HFFc6 (cell line): Measurements from ENCODE around the gene ZNF804B. TPM values are rescaled to one million over a fixed set of nuclear protein-coding genes. Genes with fewer than 3 reads are reported as not detected.

Source experiments
- DNase-seq: peaks from one replicate; pipeline ENCODE4 v3.0.0-alpha.2; 2018
- H3K27ac Mint-ChIP-seq: 2 replicates; pipeline ENCODE4 v1.8.0; 2020; ENCODE audit warnings: mild to moderate bottlenecking, mixed read lengths
- H3K27me3 Mint-ChIP-seq: 2 replicates; pipeline ENCODE4 v1.8.0; 2021; ENCODE audit warnings: mild to moderate bottlenecking, moderate library complexity, mixed read lengths; ENCODE audit not compliant: insufficient read depth
- H3K36me3 Mint-ChIP-seq: 2 replicates; pipeline ENCODE4 v1.8.0; 2021; ENCODE audit warnings: low read depth, mixed read lengths
- H3K4me1 Mint-ChIP-seq: 2 replicates; pipeline ENCODE4 v1.8.0; 2020; ENCODE audit warnings: low read depth, mixed read lengths
- H3K4me3 Mint-ChIP-seq: 2 replicates; pipeline ENCODE4 v1.8.0; 2020; ENCODE audit warnings: mild to moderate bottlenecking, moderate library complexity, mixed read lengths
- H3K9me3 Mint-ChIP-seq: 2 replicates; pipeline ENCODE4 v1.8.0; 2020; ENCODE audit warnings: mild to moderate bottlenecking, mixed read lengths
- total RNA-seq, 6 experiments: library from RNA; stranded (reverse); fragmentation: NEBNext Ultra II Directional; extraction: Animal tissue kit (Norgen Biotek cat#: 25700); gene quantifications; 2 replicates in 1 of 6; 3 replicates in 5 of 6; pipeline ENCODE4 v1.2.3, GENCODE V29; 2021
- TF ChIP-seq, protein P1 (sequence below): fragments of 200-600 bp; sonication (generic); IDR thresholded peaks from 2 replicates; pipeline ENCODE4 v1.5.0; 2021; ENCODE audit warnings: antibody characterized with exemption, mild to moderate bottlenecking

Gene ZNF804B
- total RNA-seq, 6 experiments from 2014 or later = not detected

DNA sequence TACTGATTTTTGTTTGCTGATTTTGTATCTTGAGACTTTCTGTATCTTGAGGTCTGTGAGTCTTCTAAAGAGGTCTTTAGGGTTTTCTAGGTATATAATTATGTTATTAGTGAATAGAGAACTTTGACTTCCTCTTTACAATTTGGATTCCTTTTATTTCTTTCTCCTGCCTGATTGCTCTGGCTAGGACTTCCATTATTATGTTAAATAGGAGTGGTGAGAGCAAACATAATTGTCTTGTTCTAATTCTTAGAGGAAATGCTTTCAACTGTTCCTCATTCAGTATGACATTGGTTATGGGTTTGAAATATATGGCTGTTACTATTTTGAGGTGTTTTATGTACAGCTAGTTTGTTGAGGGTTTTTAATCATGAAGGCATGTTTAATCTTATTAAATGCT lies 344.1 kb downstream of the ZNF804B start:
- no peaks in the 10 kb centered on the region for H3K36me3 Mint-ChIP-seq
- no peak overlapping the region for H3K27ac Mint-ChIP-seq
- H3K9me3 Mint-ChIP-seq = peaks cover 45% of the 10 kb centered on the region
- no peaks in the 10 kb centered on the region; the same call in 1 of the 2 replicates for H3K27me3 Mint-ChIP-seq
- H3K4me1 Mint-ChIP-seq = no peaks in the 10 kb centered on the region
- no peak overlapping the region for H3K4me3 Mint-ChIP-seq
- no peak for DNase-seq
- TF ChIP-seq, protein P1, sequence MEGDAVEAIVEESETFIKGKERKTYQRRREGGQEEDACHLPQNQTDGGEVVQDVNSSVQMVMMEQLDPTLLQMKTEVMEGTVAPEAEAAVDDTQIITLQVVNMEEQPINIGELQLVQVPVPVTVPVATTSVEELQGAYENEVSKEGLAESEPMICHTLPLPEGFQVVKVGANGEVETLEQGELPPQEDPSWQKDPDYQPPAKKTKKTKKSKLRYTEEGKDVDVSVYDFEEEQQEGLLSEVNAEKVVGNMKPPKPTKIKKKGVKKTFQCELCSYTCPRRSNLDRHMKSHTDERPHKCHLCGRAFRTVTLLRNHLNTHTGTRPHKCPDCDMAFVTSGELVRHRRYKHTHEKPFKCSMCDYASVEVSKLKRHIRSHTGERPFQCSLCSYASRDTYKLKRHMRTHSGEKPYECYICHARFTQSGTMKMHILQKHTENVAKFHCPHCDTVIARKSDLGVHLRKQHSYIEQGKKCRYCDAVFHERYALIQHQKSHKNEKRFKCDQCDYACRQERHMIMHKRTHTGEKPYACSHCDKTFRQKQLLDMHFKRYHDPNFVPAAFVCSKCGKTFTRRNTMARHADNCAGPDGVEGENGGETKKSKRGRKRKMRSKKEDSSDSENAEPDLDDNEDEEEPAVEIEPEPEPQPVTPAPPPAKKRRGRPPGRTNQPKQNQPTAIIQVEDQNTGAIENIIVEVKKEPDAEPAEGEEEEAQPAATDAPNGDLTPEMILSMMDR = no peak

DNA sequence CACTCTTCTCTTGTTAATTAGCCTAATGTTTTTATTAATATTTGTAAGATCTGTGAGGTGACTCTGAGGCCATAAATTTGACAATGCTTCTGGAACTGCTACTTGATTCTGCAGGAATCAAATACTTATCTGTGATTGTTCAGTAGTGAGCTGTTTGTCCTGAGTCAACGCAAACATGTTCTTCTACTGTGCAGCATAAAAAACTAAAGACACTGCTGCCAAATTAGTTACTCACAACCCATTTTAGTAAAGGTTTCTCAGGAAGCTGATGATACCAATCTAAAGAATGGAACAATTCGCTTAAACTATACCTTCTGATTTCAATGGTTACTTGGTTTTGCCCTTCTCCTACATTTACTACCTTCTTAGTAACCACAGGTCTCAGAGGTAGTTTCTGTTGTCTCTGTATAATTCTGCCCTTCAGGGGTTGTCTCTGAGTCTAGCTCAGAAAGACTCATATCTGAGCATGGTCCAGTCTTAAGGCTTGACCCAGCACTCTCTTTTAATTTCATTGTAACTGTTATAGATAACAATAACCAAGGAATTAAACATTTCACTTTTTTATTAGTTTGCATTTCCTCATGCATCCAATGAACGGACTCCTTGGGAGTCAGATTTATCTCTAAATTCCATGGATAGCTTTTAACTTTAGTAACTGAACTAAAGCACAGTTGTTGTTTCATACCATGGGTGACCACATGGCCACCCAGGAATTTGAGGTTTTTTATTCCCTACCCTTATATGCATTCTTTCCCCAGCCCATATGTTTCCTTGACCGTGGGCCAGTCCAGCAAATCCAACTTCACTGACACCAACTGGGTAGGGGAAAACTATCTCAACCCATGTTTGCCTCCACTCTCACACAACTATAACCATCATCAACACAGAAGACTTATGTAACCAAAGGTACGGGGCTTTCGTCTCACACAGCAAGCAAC lies 345.5 kb downstream of the ZNF804B start:
- no peak overlapping the region for H3K27ac Mint-ChIP-seq
- peaks cover 46% of the 10 kb centered on the region for H3K9me3 Mint-ChIP-seq
- TF ChIP-seq, protein P1 = no peak
- no peak for DNase-seq
- H3K36me3 Mint-ChIP-seq = no peaks in the 10 kb centered on the region
- H3K27me3 Mint-ChIP-seq = no peaks in the 10 kb centered on the region; the same call in 1 of the 2 replicates
- no peak overlapping the region for H3K4me3 Mint-ChIP-seq
- H3K4me1 Mint-ChIP-seq = no peaks in the 10 kb centered on the region

DNA sequence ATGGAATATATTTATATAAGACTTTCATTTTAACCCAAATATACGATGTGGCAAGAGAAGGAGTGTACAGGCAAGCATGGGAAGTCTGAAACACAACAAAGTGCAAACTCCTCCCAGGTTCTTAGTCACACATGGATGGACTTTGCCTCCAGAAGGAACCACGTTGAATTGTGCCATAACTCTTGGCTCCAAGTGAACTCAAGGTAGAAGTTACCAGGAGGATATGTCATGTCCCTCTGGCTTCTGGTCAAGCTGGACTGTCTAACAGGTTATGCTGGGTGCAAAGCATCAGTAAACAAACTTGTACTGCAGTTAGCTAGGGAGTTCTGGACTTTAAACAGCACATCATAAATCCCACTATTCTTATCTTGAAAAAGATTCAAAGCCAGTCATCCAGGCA lies 364.4 kb downstream of the ZNF804B start:
- H3K4me1 Mint-ChIP-seq = no peaks in the 10 kb centered on the region
- peaks cover 23% of the 10 kb centered on the region for H3K9me3 Mint-ChIP-seq
- no peaks in the 10 kb centered on the region; the same call in 1 of the 2 replicates for H3K27me3 Mint-ChIP-seq
- H3K36me3 Mint-ChIP-seq = no peaks in the 10 kb centered on the region
- H3K27ac Mint-ChIP-seq = no peak overlapping the region
- DNase-seq = no peak
- TF ChIP-seq, protein P1 = no peak
- H3K4me3 Mint-ChIP-seq = no peak overlapping the region

DNA sequence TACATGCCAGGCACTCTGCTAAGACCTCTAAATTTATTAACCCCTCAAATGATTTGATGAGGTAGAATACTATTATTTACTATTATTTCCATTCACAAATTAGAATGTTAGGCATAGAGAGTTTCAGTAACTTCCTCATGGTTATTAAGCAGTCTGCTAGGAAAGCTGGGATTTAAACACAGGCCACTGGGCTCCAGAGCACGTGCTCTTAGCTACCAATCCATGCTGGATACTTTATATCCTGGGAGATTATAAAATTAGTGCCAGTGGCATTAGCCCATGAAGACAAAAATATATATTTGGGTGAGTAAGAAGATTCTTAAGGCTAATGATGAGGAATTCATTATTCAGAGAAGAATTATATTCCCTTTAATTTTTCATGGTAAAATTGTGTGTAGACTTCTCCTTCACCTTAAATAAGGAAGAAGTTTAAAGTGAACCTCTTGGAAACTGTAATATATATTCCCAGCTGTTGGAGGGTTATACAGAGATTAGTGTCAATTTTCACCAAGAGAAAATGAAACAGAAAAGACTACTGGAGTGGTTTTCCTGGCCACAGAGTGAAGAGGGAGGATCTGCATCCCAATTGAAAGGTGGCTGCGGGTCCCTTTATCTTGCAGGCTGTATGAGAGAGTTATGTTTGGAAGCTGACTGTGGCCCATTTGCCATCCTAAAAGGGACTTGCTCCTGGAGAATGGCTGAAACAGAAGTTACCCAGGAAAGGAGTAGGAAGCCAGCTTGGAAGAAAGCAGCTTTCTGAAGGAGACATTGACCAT lies 370.3 kb downstream of the ZNF804B start:
- H3K4me1 Mint-ChIP-seq = no peaks in the 10 kb centered on the region
- H3K27ac Mint-ChIP-seq = no peak overlapping the region
- H3K27me3 Mint-ChIP-seq = no peaks in the 10 kb centered on the region

DNA sequence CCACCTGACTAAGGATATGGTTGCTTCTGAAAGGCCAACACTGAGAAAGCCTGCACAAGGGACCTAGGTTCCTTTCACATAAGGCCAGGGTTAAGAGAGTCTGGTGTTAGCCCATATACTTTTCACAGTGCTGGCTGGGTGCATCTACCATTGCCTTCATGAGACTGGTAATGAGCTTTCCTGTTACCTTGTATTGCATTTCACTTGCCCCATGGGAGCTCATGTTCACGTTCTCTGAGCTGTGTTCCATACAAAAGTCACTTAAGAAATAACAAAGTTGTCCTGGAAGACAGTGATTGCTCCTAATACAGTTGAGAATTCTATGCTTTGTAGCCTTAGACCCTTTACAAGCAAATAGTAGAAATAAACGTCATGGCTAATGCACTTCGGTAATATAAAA lies 373.9 kb downstream of the ZNF804B start:
- no peak overlapping the region for H3K27ac Mint-ChIP-seq

More for the DNA sequence above, 370.3 kb downstream of the ZNF804B start:
- Mint-ChIP-seq H3K9me3 (peaks cover 19% of the 10 kb centered on the region), H3K36me3 (no peaks in the 10 kb centered on the region), H3K4me3 (no peak overlapping the region)
- no peak for DNase-seq
- TF ChIP-seq, protein P1 = no peak

More for the DNA sequence above, 373.9 kb downstream of the ZNF804B start:
- Mint-ChIP-seq H3K9me3 (peaks cover 41% of the 10 kb centered on the region), H3K27me3 (no peaks in the 10 kb centered on the region), H3K36me3 (no peaks in the 10 kb centered on the region), H3K4me1 (no peaks in the 10 kb centered on the region), H3K4me3 (no peak overlapping the region)
- no peak for DNase-seq
- TF ChIP-seq, protein P1 = no peak
